RCC 7860 (cell line): ENCODE results near the gene SNX1.

Experiments used
- DNase-seq: peaks from one replicate; pipeline ENCODE4 v3.0.0-alpha.2; 2015; ENCODE audit warnings: low spot score
- FAIRE-seq: peaks from 2 replicates; lab custom pipeline; 2012; peaks lifted over from hg19 to GRCh38; lab: Jason Lieb, UNC

The SNX1 gene

GRCh38 chr15:64161688-64162477 lies 66.1 kb downstream of the SNX1 start:
- FAIRE-seq: no peak
- DNase-seq: no peak

GRCh38 chr15:64162478-64162868 lies 66.7 kb downstream of the SNX1 start:
- FAIRE-seq: no peak
- no peak for DNase-seq

- DNase-seq (peak; percentile 94), FAIRE-seq (peak; percentile 20)
Measured at GRCh38 chr15:64162869-64163658, 67.3 kb downstream of the SNX1 start, which contains the start of gene PPIB. PPIB (minus strand) TSS chr15:64163022; CDS start chr15:64162986, 36 bp downstream.

- DNase-seq (no peak), FAIRE-seq (no peak)
Measured at GRCh38 chr15:64163659-64164362, 68.0 kb downstream of the SNX1 start.

- FAIRE-seq: no peak
- DNase-seq: no peak
Measured at GRCh38 chr15:64164436-64164835, 68.7 kb downstream of the SNX1 start.

GRCh38 chr15:64166102-64166890 lies 70.5 kb downstream of the SNX1 start:
- no peak for DNase-seq
- no peak for FAIRE-seq

GRCh38 chr15:64180235-64180824 lies 84.5 kb downstream of the SNX1 start:
- DNase-seq: no peak
- FAIRE-seq: no peak

- no peak for DNase-seq
- no peak for FAIRE-seq
Measured at GRCh38 chr15:64182859-64183370, 87.1 kb downstream of the SNX1 start.

- DNase-seq (no peak), FAIRE-seq (no peak)
Measured at GRCh38 chr15:64185146-64185911, 89.5 kb downstream of the SNX1 start.

GRCh38 chr15:64187396-64188191 lies 91.8 kb downstream of the SNX1 start:
- DNase-seq: no peak
- no peak for FAIRE-seq
